ENCODE measurements around the gene ZNF333. TPM values are rescaled to one million over a fixed set of nuclear protein-coding genes. Genes with fewer than 3 reads are reported as not detected.

Gene ZNF333
- polyA plus RNA-seq, 3 donors: 7.6 to 43.0 (median 9.3) TPM

- Histone ChIP-seq H3K79me2 (ENCODE audit: insufficient read depth, low read length) (no peaks in the 10 kb centered on the region), H2AFZ (ENCODE audit: insufficient read depth, low read depth, low read length, poor library complexity, severe bottlenecking) (no peak overlapping the region), H3K4me3 (replicated peaks in 1 of 3; ENCODE audit: low read depth in 2 of 3, low read length in 3 of 3) (no peak overlapping the region), H3K27me3 (ENCODE audit: control insufficient read depth in 2 of 2, insufficient read depth in 2 of 2, low read length in 2 of 2) (no peaks in the 10 kb centered on the region), H3K9ac (ENCODE audit: insufficient read depth, low read length, poor library complexity, severe bottlenecking) (no peak overlapping the region), H3K9me3 (replicated peaks in 1 of 2; ENCODE audit: control insufficient read depth in 1 of 2, insufficient read depth in 1 of 2, low read length in 2 of 2) (no peaks in the 10 kb centered on the region), H3K27ac (ENCODE audit: low read depth in 1 of 2, low read length in 2 of 2) (no peak overlapping the region), H3K4me1 (ENCODE audit: control insufficient read depth in 1 of 2, insufficient read depth in 2 of 2, low read length in 2 of 2) (peaks cover 0 to 4% of the 10 kb centered on the region in 2 donors), H3K4me2 (replicated peaks; ENCODE audit: extremely low read depth, low read length, poor library complexity, severe bottlenecking) (no peak overlapping the region), H3K36me3 (replicated peaks in 1 of 2; ENCODE audit: control insufficient read depth in 1 of 2, insufficient read depth in 2 of 2, low read length in 2 of 2) (peaks cover 78 to 97% of the 10 kb centered on the region in 2 donors), H4K20me1 (ENCODE audit: insufficient read depth, low read length) (peaks cover 97% of the 10 kb centered on the region)
- H3K9me3 Mint-ChIP-seq: peaks cover 0 to 3% (median 1%) of the 10 kb centered on the region in 7 donors
- TF ChIP-seq CTCF (IDR thresholded peaks at IDR 0.05): no peak
- no peak for DNase-seq
- intact Hi-C loops (cut with micrococcal nuclease): loop anchor here in 1 of 2 donors (10.0 kb wide), 1 partner anchor 184 kb away; the partner anchor contains the start of gene NDUFB7
- no peak overlapping the region for H3K27ac Mint-ChIP-seq
- no peak overlapping the region for H3K4me3 Mint-ChIP-seq
- H3K4me1 Mint-ChIP-seq: no peaks in the 10 kb centered on the region
- peaks cover 71 to 93% of the 10 kb centered on the region in 2 donors for H3K36me3 Mint-ChIP-seq
- H3K27me3 Mint-ChIP-seq (ENCODE audit: low read depth in 3 of 3): peaks cover 0 to 1% (median 0%) of the 10 kb centered on the region in 3 donors
- WGBS (ENCODE audit: insufficient coverage): 83% methylated on average over 4 of the region's 16 CpGs
Observed at GRCh38 chr19:14758816-14759215, 69.0 kb downstream of the ZNF333 start.

DNA sequence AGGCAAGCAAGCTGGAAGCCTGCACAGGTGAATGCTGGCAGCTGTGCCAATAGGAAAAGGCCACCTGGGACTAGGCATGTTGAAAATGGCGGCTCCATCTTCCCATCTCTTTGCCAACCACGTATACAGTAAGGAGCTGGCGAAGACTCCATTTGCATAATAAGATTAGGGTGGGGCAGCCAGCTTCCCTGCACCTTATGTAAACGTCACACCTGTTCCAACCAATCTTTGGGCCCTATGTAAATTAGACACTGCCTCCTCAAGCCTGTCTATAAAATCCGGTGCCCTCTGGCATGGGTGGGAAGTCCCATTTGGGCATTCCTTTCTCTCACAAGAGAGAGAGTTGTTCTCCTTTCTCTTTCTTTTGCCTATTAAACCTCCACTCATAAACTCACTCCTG lies 71.8 kb downstream of the ZNF333 start:
- peaks cover 10% of the 10 kb centered on the region for H3K4me1 Mint-ChIP-seq
- no peak overlapping the region for H3K4me3 Mint-ChIP-seq
- peaks cover 74 to 93% of the 10 kb centered on the region in 2 donors for H3K36me3 Mint-ChIP-seq
- no peaks in the 10 kb centered on the region for H3K79me2 ChIP-seq (ENCODE audit: insufficient read depth, low read length)
- H3K9ac ChIP-seq (ENCODE audit: insufficient read depth, low read length, poor library complexity, severe bottlenecking): no peak overlapping the region
- H3K9me3 Mint-ChIP-seq: peaks cover 0 to 8% (median 5%) of the 10 kb centered on the region in 7 donors
- no peak overlapping the region for H2AFZ ChIP-seq (ENCODE audit: insufficient read depth, low read depth, low read length, poor library complexity, severe bottlenecking)
- H3K27me3 ChIP-seq (ENCODE audit: control insufficient read depth in 2 of 2, insufficient read depth in 2 of 2, low read length in 2 of 2): no peaks in the 10 kb centered on the region
- peaks cover 76 to 97% of the 10 kb centered on the region in 2 donors for H3K36me3 ChIP-seq (replicated peaks in 1 of 2; ENCODE audit: control insufficient read depth in 1 of 2, insufficient read depth in 2 of 2, low read length in 2 of 2)
- no peaks in the 10 kb centered on the region for H3K9me3 ChIP-seq (replicated peaks in 1 of 2; ENCODE audit: control insufficient read depth in 1 of 2, insufficient read depth in 1 of 2, low read length in 2 of 2)
- WGBS (ENCODE audit: insufficient coverage): no CpG with 5 or more reads among the region's 5 CpGs
- TF ChIP-seq CTCF (IDR thresholded peaks at IDR 0.05): no peak
- intact Hi-C loops (cut with micrococcal nuclease): no loop called here
- peaks cover 0 to 3% (median 2%) of the 10 kb centered on the region in 3 donors for H3K27me3 Mint-ChIP-seq (ENCODE audit: low read depth in 3 of 3)
- no peak overlapping the region for H3K4me3 ChIP-seq (replicated peaks in 1 of 3; ENCODE audit: low read depth in 2 of 3, low read length in 3 of 3)
- no peak overlapping the region for H3K4me2 ChIP-seq (replicated peaks; ENCODE audit: extremely low read depth, low read length, poor library complexity, severe bottlenecking)
- peak overlapping the region in 2 of 7 donors; percentile 12 to 24 for H3K27ac Mint-ChIP-seq
- no peak overlapping the region for H3K27ac ChIP-seq (ENCODE audit: low read depth in 1 of 2, low read length in 2 of 2)
- no peak for DNase-seq
- peaks cover 3 to 12% of the 10 kb centered on the region in 2 donors for H3K4me1 ChIP-seq (ENCODE audit: control insufficient read depth in 1 of 2, insufficient read depth in 2 of 2, low read length in 2 of 2)
- H4K20me1 ChIP-seq (ENCODE audit: insufficient read depth, low read length): peaks cover 99% of the 10 kb centered on the region
